Stimulated activated CD8-positive, alpha-beta memory T cell treated with anti-CD3 and anti-CD28 coated beads, Interleukin-12 subunit alpha, Interleukin-12 subunit beta, amount 100 ng/mL, for 4 hours (primary cell): ENCODE results near the gene PSG6.
"Not testable (repeated sequence)": the region's sequence is repeated elsewhere in the genome, so short reads cannot be mapped to it uniquely, and the experiment has no call there.

Source experiments
- DNase-seq: peaks from one replicate; pipeline ENCODE4 v3.0.0-alpha.2; 2020; ENCODE audit warnings: low read depth

PSG6 gene

DNA sequence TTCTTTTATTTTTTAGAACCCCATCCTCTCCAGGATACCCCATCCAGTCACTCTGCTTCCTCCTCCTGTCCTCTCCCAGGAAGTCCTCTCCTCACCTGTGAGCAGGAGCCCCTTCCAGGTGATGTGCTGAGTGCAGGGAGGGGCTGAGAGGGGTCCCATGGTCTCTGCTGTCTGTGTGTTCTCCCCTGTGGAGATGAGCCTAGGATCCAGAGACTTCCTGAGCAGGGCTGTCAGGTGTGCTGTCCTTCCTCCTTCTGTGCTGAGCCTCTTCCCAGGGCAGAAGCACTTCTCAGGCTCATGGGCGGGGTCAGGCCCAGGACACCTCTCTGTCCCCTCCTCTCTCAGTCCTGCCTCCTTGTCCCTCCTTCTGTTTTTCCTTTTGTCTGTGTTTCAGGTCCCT is at the start of gene PSG6:
PSG6 (minus strand) TSS at position 261 of the 400 bp plus-strand sequence; CDS start at position 159, 102 bp downstream.
- not testable (repeated sequence) for DNase-seq

GRCh38 chr19:42965176-42965575 is 47.5 kb upstream of the PSG6 start:
- no peak for DNase-seq

DNA sequence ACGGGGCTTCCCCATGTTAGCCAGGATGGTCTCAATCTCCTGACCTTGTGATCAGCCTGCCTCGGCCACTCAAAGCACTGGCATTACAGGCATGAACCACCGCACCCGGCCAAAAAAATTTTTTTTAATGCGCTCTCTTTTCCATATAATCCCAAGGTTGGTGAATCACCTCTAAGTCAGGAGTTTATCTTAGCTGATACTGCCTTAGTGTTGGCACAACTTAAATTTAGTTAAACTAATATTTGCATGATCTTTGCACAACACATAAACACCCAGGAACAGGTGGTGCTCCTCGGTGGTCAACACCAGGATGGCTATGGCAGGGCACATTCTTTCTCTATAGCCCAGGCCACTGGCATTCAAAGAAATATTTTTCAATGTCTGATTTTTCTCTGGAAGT is 43.4 kb upstream of the PSG6 start:
- no peak for DNase-seq

DNA sequence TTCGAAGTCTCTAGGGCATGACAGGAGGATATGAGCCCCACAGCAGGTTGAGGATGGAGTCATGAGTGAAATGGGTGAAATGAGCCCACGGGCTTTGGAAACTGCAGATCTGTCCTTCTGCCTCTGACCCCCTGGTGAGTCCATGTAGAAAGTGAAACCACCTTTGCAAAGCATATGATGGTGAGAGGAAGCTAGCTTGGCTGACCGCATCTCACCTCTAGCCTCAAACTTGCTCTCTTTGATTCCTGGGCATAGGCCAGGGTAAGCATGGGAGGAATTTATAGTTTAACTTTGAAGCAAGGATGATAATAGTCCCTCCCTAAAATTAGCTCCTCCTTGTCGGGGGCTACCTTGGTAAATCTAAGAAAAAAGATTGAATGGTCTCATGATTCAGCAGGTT is 34.4 kb upstream of the PSG6 start:
- DNase-seq, result not testable (repeated sequence)

DNA sequence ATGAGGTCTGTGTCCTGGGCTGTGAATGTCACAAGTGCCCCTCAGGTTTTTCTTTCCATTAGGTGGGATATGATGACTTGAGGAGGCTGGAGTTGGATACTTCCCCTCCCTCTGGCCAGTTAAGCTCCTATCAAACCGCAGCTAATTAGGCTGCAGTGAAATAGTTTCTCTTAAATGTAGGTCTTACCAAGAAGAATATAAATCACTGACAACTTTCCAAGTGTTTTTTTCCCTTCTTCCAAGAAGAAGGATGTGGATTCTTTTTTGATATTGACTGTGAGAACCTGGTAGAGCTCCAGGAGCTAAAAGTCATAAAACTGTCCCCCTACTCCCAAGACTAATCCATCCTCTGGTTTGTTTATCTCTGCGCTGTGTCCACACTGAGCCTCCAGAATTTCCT is 33.8 kb upstream of the PSG6 start:
- DNase-seq, result not testable (repeated sequence)

DNA sequence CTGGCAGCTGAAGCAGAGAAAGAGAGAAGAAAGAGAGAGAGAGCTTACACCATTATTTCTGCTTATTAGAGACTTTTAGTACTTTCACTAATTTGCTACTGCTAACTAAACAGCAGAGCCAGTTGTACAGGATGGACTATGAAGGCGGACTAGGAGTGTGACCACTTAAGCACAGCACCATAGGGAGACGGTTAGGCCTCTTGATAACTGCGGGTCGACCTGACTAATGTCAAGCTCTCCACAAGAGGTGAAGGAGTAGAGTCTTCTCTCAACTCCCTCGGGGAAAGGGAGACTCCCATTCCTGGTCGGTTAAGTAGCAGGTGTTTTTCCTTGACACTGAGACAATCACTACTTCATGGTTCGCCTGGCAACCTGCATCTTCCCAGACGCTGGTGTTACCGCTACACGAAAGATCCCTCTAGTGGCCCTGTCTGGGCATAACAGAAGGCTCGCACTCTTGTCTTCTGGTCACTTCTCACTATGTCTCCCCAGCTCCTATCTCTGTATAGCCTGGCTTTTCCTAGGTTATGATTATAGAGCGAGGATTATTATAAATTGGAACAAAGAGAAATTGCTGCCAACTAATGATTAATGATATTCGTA is 24.6 kb upstream of the PSG6 start:
- DNase-seq, result no peak

GRCh38 chr19:42937107-42937506 is 19.4 kb upstream of the PSG6 start, which contains the start of gene PSG7:
Gene PSG7, minus strand, starts transcription at chr19:42937207. Its CDS starts 131 bp downstream, at chr19:42937076.
- DNase-seq, result not testable (repeated sequence)

DNA sequence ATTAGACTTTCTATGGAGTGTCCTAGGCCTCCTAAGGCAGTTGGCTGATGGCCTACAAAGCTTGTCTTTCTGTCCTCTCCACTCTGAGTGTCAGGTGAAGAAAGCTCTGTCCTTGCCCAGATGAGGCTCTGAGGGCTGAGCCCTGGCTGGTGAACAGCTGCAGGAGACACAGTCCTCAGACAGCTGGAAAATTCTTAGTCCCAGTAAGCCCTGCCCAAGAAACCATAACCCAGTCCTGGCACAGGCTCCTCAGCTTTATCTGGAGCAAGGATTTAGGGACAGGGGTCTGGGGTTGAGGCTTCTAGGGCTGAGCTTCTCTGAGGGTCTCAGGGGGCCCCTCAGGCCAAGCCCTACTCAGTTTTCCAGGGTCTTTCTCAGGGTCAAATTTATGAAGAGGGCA is 17.0 kb upstream of the PSG6 start:
- not testable (repeated sequence) for DNase-seq

DNA sequence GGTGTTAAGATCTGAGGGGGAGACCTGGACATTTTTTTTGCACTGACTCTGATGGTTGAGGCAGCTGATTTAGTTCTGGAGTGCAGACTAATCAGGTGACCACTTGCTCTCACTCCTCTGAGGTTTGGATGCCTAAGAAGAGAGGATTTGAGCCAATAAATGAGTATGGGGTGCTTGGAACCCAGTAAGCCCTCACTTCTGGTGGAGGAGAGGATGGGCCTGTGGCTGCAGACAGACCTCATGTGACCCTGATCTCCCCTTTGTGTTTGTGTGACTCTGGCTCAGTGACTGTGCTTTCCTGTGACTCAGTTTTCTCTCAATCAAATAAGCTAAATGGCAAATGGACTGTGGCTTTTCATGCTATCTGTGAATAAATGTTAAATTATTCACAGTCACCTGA is 16.5 kb upstream of the PSG6 start:
- not testable (repeated sequence) for DNase-seq

- not testable (repeated sequence) for DNase-seq
These were observed 15.7 kb upstream of the PSG6 start for GRCh38 chr19:42933412-42933811.

DNA sequence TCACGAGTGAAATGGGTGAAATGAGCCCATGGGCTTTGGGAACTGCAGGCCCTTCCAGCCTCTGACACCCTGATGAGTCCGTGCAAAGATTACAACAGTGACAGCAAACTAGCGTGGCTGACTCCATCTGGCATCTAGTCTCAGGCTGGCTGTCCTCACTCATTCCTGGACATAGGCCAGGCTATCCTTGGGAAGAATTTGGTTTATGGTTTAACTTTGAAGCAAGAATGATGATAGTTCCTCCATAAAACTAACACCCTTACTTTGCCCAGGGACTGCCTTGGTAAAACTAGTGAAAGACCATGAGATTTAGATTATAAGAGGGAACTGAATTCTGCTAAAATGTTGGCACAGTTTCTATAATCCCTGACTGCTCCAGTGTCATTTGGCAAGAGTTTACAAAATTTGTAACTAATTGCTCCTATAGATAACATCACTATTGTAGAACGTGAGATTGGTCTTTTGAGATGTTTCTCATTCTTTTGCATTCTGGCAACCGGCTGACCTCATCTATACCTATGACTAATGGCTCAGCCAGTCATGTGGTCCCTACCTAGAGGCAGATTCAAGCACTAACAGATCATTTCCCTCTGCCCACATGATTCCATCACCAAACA is 14.9 kb upstream of the PSG6 start:
- DNase-seq, result not testable (repeated sequence)

DNA sequence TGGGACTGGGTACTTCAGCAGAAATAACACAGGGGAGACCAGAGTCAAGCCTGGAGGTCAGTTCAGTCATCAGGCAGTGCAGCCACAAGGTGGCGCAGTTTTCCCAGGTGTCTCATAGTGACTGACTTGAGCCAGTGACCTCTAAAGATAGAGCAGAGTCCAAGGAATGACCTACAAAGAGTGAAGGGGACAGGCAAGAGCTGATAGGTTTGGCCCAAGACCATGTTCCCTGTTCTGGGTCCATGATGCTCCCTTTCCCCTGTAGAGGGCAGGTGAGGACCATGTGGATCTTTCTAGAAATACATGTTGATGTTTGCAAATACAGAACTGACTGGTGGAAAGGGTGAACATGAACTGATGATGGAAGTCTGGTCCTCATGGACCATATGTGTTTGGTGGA is 12.5 kb upstream of the PSG6 start:
- not testable (repeated sequence) for DNase-seq

GRCh38 chr19:42928896-42929295 is 11.2 kb upstream of the PSG6 start:
- DNase-seq, result no peak

DNA sequence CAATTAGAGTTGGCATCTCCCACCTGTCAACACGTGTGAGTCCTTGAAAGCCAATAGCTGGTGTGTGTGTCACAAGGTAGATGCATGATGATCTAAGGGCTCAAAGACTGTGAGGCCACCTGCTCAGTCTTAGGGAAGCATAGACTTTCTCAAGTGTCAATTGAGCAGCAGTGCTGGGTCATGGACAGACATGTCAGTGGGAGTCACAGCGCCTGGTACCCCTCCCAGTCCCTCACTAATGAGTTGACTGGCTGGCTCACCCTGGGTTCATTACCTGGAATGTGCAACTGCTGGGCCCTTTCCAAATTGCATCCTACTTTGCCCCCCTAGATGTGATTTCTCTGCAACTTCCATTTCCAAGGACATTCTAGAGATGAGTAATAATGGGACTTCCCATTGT is 9.1 kb upstream of the PSG6 start:
- DNase-seq, result no peak

DNA sequence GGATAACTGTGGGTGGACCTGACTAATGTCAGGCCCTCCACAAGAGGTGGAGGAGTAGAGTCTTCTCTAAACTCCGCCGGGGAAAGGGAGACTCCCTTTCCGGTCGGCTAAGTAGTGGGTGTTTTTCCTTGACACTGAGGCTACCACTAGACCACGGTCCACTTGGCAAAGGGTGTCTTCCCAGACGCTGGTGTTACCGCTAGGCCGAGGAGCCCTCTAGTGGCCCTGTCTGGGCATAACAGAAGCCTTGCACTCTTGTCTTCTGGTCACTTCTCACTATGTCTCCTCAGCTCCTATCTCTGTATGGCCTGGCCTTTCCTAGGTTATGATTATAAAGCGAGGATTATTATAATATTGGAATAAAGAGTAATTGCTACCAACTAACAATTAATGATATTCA is 5.4 kb upstream of the PSG6 start:
- not testable (repeated sequence) for DNase-seq

DNA sequence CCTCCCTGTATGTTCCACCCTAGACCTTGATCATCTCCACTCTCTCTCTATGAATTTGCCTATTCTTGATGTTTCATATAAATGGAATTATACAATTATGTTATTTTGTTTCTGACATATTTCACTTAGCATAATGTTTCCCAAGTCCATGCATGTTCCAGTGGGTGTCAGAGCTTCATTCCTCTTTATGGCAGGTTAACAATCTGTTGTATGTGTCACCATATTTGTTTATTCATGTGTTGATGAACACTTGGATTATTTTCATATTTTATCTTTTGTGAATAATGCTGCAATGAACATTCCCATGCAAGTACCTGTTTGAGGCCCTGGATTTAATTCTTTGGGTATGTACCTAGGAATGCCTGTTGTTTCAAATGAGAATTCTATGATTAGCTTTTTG is 3.3 kb upstream of the PSG6 start:
- not testable (repeated sequence) for DNase-seq

DNA sequence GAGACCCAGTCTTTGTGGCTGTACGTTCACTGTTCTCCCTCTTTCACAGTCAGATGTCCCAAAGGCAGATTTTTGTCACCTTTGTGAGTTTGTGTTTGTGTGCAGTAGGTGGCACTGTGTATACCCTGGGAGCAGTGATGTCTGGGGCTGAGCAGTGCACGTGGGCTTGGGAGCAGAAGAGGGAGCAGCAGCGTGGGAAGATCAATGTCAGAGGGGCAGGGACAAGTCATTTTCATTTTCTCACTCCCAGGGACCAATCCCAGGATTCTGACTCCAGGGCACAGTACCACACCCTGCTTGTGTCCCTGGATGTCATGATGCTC is 2.0 kb upstream of the PSG6 start:
- no peak for DNase-seq

DNA sequence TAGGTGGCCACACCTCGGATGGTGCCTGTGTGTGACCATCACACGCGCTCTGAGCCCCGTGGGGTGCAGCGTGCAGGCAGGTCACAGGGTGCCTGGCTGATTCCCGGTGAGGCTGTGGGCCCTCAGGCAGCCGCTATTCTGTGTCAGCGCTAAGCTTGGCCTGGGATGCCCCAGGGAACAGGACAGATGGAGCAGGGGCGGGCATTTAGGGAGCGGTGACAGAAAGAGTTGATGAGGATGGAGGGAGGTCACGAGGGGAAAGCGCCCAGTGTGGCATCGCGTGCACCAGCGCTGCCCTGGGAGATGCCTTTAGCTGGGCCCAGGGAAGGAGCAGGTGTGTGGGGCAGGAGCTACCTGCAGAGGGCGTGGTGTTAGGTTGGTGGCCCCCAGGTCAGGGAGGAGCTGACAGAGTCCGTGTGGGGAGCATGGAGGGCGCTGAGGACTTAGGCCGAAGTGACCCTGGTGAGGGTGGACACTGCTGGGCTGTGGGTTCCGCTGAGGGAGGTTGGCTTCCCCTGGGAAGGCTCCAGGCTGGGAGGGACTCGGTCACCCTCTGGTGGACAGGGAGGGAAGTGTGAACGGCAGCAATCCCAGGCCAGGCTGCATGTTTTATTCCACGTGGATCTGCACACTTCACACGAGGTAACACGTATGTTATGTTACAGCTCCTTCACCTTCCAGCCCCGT is 1.5 kb upstream of the PSG6 start:
- not testable (repeated sequence) for DNase-seq

- DNase-seq, result not testable (repeated sequence)
These were observed 829 bp upstream of the PSG6 start for GRCh38 chr19:42918377-42919069.

- DNase-seq, result not testable (repeated sequence)
These were observed 763 bp downstream of the PSG6 start for GRCh38 chr19:42916931-42917330.

- not testable (repeated sequence) for DNase-seq
These were observed 4.2 kb downstream of the PSG6 start for GRCh38 chr19:42913516-42913915.

GRCh38 chr19:42912941-42913340 is 4.8 kb downstream of the PSG6 start:
- not testable (repeated sequence) for DNase-seq

DNA sequence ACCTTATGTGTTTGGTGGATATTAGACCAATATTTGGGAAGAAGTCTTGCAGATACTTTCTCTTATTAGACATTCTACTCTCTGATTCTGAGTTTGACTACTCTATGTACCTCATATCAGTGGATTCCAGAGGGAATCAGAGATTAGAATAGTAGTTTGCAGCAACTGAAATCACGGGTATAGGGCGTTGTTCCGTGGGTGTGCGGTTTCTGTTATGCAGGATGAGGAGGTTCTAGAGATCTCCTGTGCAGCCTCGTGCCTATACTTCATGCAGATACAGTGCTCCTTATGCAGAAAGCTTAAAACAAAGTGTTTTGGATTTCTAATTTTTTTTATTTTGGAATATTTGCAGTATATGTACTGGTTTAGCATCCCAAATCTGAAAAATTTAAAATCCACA is 6.0 kb downstream of the PSG6 start:
- not testable (repeated sequence) for DNase-seq
